C4-2B (cell line): ENCODE measurements around the gene SLMAP.

Experiments used
- H3K27ac ChIP-seq: fragments of 450-650 bp; 2 replicates; pipeline ENCODE4 v1.5.1; 2017
- ZFX ChIP-seq: fragments of 450-650 bp; IDR thresholded peaks from 2 replicates; pipeline ENCODE4 v1.6.1; 2017
- TF ChIP-seq, protein P1 (sequence below): fragments of 450-650 bp; conservative IDR thresholded peaks from 2 replicates; pipeline ENCODE4 v1.5.1; 2017; ENCODE audit warnings: mild to moderate bottlenecking

Gene SLMAP

DNA sequence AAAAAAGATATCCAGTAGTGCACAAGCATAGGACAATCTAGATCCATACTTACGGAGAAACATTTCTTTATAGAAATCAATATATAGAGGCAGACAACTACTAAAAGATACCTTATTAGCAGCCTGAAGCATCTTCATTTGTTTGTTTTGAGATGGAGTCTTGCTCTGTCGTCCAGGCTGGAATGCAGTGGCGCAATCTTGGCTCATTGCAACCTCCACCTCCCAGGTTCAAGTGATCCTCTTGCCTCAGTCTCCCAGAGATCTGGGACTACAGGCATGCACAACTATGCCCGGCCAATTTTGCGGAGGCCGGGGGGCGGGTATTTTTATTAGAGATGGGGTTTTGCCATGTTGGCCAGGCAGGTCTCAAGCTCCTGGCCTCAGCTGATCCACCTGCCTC lies 18.3 kb upstream of the SLMAP start:
- TF ChIP-seq, protein P1, sequence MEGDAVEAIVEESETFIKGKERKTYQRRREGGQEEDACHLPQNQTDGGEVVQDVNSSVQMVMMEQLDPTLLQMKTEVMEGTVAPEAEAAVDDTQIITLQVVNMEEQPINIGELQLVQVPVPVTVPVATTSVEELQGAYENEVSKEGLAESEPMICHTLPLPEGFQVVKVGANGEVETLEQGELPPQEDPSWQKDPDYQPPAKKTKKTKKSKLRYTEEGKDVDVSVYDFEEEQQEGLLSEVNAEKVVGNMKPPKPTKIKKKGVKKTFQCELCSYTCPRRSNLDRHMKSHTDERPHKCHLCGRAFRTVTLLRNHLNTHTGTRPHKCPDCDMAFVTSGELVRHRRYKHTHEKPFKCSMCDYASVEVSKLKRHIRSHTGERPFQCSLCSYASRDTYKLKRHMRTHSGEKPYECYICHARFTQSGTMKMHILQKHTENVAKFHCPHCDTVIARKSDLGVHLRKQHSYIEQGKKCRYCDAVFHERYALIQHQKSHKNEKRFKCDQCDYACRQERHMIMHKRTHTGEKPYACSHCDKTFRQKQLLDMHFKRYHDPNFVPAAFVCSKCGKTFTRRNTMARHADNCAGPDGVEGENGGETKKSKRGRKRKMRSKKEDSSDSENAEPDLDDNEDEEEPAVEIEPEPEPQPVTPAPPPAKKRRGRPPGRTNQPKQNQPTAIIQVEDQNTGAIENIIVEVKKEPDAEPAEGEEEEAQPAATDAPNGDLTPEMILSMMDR: no peak
- no peak for TF ChIP-seq ZFX
- H3K27ac ChIP-seq: no peak overlapping the region

DNA sequence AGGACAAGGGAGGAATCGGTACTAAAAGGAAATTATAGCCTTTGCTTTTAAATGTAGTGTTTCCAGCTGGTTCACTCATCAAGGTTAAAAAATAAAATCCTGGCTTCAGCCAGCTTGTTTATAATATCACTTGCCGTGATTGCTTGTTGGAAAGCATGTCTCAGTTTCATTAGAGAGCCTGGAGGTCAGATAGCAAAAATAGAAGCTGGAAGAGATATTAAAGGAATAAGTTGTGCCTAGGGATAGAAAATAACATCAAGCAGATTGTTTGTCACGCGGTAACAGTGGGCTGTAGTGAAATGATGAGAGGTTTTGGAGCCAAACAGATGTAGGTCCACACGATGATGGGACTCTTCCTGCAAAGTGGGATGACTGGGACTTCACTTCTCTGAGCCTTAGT lies 17.7 kb upstream of the SLMAP start:
- TF ChIP-seq ZFX: no peak
- TF ChIP-seq, protein P1: no peak
- no peak overlapping the region for H3K27ac ChIP-seq

DNA sequence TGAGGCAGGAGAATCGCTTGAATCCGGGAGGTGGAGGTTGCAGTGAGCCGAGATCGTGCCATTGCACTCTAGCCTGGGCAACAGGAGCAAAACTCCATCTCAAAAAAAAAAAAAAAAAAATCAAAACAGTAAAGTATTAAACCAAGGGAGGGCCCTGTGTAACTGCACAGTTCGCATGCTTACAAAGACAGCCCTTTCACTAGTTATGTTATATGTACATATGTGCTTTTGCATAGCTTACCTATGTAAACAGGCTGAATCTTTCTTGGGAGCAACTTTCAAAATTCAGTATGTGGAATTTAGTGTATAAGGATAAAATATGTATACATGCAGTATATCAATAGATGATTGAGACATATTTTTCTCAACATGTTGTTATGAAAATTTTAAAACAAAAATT lies 16.1 kb upstream of the SLMAP start:
- no peak overlapping the region for H3K27ac ChIP-seq
- TF ChIP-seq, protein P1: no peak
- TF ChIP-seq ZFX: no peak

DNA sequence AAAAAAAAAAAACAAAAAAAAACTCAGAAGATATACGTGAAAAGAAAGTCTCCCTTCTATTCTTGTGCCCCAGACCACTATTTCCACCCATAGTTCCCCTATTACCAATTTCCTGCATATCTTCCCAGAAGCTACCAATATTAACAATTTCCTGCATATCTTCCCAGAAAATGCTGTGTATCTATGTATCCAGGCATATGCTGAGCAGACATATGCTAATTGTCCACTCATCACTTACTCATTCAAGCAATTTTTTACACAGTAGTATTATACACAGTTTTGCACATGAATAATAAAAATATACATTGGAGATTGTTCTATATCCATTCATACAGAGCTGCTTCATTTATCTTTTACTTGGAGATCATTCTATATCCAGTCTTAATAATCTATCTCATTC lies 12.6 kb upstream of the SLMAP start:
- no peak for TF ChIP-seq ZFX
- TF ChIP-seq, protein P1: no peak
- no peak overlapping the region for H3K27ac ChIP-seq

DNA sequence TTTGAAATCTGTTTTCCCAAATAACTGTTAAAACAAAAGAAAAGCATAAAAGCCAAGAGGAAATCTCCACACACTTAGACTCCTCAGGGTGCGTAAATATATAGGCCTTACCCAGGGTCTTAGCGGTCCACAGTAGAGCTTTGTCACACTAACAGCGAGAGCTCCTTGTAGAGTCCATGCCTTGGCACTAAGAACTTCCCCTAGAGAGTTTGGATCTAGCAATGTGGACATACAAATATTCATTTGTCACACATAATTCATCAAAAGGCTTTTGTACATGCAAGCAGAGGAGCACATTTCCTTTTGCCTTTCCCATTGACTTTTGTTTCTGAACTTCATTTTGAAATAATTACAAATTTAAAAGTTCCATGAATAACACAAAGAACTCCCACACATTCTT lies 11.0 kb upstream of the SLMAP start:
- no peak for TF ChIP-seq ZFX
- TF ChIP-seq, protein P1: no peak
- no peak overlapping the region for H3K27ac ChIP-seq

DNA sequence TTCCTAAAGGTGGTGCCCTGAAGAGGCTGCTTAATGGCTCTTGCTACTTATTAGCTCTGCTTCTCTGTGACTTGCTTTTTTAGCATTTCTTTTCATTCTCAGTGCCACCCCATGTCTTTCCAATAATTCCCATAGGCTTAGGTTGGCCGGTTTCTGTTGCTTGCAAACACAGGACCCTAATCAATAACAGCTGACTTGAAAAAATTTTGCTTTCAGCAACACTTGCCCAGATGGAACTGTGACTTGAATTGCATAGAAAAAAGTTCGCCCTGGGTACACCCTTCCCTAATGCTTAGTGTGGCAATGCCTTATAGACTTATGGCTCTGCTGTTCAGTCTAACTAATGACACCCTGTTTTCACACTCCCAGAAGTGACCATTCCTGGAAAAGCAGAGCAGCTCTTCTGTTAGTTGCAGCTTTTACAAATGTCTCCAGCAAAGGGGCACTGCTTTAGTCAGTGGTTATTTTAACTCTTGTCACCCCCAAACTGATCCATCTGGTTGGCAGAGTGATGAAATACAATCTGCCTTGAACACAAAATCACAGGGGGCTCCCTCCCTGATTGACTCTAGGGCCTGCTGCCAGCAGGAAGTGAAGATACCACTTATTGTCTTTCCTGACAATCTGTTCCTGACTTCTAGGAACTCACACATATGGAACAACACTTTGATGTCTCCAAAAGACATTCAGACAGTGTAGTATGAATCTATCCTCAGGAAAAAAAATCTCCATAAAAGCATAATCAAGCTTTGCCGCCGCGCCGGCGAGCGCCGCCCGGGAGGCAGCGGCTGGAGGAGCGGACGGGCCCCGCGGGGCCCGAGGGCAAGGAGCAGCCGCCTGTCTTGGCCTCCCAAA lies 9.7 kb upstream of the SLMAP start:
- no peak overlapping the region for H3K27ac ChIP-seq
- TF ChIP-seq, protein P1: no peak

DNA sequence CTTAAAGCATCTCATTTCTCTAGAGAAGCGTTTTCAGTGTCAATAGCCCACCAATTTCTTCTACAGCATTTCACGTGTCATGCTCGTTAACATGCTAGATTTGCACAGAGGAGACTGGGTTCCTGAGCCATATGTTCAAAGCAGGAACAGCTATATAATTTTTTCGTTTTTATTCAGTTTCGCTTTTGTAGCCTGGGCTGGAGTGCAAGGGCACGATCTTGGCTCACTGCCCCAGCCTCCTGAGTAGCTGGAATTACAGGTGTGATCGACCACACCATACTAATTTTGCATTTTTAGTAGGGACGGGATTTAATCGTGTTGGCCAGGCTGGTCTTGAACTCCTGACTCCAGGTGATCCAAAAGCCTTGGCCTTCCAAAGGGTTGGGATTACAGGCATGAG lies 6.6 kb upstream of the SLMAP start:
- TF ChIP-seq ZFX: no peak
- H3K27ac ChIP-seq: no peak overlapping the region

DNA sequence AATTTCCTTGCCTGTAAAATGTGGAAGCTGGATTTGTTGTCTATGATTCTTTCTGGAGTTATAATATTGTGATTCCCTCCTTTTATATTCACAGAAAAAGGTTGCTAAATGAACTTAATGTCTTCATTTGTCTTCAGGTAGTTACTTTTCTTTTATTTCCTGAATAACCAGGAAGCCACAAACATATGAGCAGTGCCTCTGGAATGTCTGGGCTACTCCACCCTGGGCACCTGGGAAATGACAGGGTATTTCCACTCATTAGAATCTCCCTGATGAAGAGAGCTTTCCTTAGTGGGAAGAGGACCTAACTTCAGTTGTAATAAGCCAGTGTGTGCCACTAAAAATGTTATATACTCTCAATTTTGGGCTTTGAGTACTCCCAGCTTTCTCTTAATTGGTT lies 3.8 kb upstream of the SLMAP start:
- no peak overlapping the region for H3K27ac ChIP-seq
- no peak for TF ChIP-seq ZFX
- TF ChIP-seq, protein P1: no peak
